Right lobe of liver (tissue), 4 donors: Measurements from ENCODE around the gene CAMKMT.

Source experiments
- POLR2A ChIP-seq: fragments of 450-650 bp; IDR thresholded peaks from one replicate; pipeline ENCODE4 v1.6.1; 2017; ENCODE audit warnings: antibody characterized with exemption, mild to moderate bottlenecking
- TF ChIP-seq, protein P1 (sequence below), 4 donors: fragments of 200-600 bp in 3 of 4; fragments of 450-650 bp in 1 of 4; IDR thresholded peaks; one replicate each; pipeline versions ENCODE4 v1.5.1 to v1.8.0; 2016 to 2022; ENCODE audit warnings: antibody characterized with exemption in 4 of 4, mild to moderate bottlenecking in 2 of 4
- donor health status: DM: no; HTN: no; CAD: no.
- donor health status: DM: no; HTN: no; CAD: no.
- donor health status: DM: no; HTN: yes; CAD: no.

GRCh38 chr2:44579837-44580230 is 218.1 kb downstream of the CAMKMT start:
- TF ChIP-seq, protein P1, sequence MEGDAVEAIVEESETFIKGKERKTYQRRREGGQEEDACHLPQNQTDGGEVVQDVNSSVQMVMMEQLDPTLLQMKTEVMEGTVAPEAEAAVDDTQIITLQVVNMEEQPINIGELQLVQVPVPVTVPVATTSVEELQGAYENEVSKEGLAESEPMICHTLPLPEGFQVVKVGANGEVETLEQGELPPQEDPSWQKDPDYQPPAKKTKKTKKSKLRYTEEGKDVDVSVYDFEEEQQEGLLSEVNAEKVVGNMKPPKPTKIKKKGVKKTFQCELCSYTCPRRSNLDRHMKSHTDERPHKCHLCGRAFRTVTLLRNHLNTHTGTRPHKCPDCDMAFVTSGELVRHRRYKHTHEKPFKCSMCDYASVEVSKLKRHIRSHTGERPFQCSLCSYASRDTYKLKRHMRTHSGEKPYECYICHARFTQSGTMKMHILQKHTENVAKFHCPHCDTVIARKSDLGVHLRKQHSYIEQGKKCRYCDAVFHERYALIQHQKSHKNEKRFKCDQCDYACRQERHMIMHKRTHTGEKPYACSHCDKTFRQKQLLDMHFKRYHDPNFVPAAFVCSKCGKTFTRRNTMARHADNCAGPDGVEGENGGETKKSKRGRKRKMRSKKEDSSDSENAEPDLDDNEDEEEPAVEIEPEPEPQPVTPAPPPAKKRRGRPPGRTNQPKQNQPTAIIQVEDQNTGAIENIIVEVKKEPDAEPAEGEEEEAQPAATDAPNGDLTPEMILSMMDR (IDR thresholded peaks at IDR 0.05): no peak
- no peak for TF ChIP-seq POLR2A
